HFF-Myc (cell line): Measurements from ENCODE around the gene SUV39H1.
"Not testable (repeated sequence)": the region's sequence is repeated elsewhere in the genome, so short reads cannot be mapped to it uniquely, and the experiment has no call there.

Source experiments
- DNase-seq: peaks from one replicate; pipeline ENCODE4 v3.0.0-alpha.2; 2011; ENCODE audit warnings: low read depth; ENCODE audit errors: extremely low read depth
- H3K4me3 ChIP-seq: replicated peaks from 2 replicates; pipeline ENCODE4 v1.5.1; 2011; ENCODE audit warnings: low read depth, mild to moderate bottlenecking, control low read depth, low read length
- CTCF ChIP-seq: IDR thresholded peaks from 2 replicates; pipeline ENCODE4 v1.5.1; 2012; ENCODE audit warnings: mild to moderate bottlenecking, low read depth, low read length, control low read depth; ENCODE audit errors: missing control alignments

SUV39H1 gene

GRCh38 chrX:48681539-48682183 is 14.9 kb upstream of the SUV39H1 start:
- no peak for TF ChIP-seq CTCF
- no peak overlapping the region for H3K4me3 ChIP-seq
- no peak for DNase-seq

DNA sequence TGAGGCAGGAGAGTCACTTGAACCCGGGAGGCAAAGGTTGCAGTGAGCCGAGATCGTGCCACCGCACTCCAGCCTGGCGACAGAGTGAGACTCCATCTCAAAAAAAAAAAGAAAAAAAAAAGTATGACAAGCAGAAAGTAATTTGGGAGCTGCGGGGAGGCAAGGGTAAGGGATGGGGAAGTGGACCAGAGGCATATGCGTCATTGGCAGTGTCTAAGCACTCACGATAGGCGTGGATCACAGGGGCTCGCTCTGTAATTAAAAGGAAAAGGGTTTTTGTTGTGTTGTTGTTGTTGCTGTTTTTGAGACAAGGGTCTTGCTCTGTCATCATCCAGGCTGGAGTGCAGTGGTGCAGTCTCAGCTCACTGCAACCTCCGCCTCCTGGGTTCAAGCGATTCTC is 13.7 kb upstream of the SUV39H1 start:
- DNase-seq, H3K4me3 ChIP-seq: not testable (repeated sequence)

- DNase-seq = no peak
- H3K4me3 ChIP-seq = no peak within 1 kb of the TSS
- TF ChIP-seq CTCF = no peak
Measured at GRCh38 chrX:48683411-48683982, 13.0 kb upstream of the SUV39H1 start, which contains the start of gene WAS. WAS (plus strand) TSS chrX:48683799; CDS start chrX:48683854, 55 bp downstream.

GRCh38 chrX:48684134-48684533 is 12.4 kb upstream of the SUV39H1 start:
- no peak for TF ChIP-seq CTCF
- no peak overlapping the region for H3K4me3 ChIP-seq
- no peak for DNase-seq

DNA sequence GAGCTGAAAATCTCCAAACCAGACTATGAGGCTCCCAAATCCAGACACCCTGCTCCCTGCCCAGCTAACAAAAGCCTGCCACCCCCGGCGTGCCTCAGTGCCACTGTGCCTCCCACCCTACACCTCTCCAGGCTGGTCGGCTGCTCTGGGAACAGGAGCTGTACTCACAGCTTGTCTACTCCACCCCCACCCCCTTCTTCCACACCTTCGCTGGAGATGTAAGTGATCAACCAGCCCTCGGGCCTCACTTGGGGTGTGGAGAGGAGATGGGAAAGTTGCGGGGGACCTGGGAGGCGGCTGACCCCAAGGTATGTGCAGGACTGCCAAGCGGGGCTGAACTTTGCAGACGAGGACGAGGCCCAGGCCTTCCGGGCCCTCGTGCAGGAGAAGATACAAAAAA is 11.1 kb upstream of the SUV39H1 start:
- no peak overlapping the region for H3K4me3 ChIP-seq
- TF ChIP-seq CTCF = no peak
- no peak for DNase-seq

- no peak overlapping the region for H3K4me3 ChIP-seq
- no peak for TF ChIP-seq CTCF
- no peak for DNase-seq
Measured at GRCh38 chrX:48688531-48689150, 7.9 kb upstream of the SUV39H1 start.

DNA sequence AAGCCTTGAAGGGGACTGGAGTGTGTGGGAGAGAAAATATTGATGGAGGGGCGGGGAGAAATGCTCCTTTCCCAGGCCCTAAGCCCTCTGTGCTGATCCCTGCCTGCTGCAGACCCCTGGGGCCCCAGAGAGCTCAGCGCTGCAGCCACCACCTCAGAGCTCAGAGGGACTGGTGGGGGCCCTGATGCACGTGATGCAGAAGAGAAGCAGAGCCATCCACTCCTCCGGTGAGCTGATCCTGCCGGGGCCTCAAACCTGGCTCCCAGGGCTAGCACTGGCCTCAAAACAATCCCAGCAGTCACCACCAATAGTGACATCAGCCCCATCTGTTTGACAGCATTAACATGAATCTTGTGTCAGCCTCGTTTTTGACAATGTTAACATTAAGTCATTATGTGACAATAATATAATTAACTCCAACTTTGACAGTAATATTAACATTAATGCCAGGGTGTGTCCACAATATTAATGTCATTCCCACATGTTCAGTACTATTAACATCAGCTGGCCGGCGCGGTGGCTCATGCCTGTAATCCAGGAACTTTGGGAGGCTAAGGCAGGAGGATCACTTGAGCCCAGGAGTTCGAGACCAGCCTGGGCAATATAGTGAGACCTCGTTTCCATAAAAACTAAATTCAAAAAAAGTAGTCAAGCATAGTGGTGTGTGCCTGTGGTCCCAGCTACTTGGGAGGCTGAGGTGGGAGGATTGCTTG is 7.2 kb upstream of the SUV39H1 start:
- DNase-seq = no peak
- no peak for TF ChIP-seq CTCF
- no peak overlapping the region for H3K4me3 ChIP-seq

GRCh38 chrX:48691746-48692145 is 4.8 kb upstream of the SUV39H1 start:
- DNase-seq, H3K4me3 ChIP-seq: not testable (repeated sequence)
